Bladder microvascular endothelial cell (primary cell): ENCODE measurements around the gene CHST14. TPM values are rescaled to one million over a fixed set of nuclear protein-coding genes. Genes with fewer than 3 reads are reported as not detected.

Experiments used
- total RNA-seq: library from RNA; depleted of rRNA; stranded (reverse); fragments of >200 nt; gene quantifications from 2 replicates; pipeline ENCODE4 v1.2.3, GENCODE V29; 2014

Gene CHST14, protein sequence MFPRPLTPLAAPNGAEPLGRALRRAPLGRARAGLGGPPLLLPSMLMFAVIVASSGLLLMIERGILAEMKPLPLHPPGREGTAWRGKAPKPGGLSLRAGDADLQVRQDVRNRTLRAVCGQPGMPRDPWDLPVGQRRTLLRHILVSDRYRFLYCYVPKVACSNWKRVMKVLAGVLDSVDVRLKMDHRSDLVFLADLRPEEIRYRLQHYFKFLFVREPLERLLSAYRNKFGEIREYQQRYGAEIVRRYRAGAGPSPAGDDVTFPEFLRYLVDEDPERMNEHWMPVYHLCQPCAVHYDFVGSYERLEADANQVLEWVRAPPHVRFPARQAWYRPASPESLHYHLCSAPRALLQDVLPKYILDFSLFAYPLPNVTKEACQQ
- total RNA-seq, result 6.0 and 12.2 TPM in 2 replicates

DNA sequence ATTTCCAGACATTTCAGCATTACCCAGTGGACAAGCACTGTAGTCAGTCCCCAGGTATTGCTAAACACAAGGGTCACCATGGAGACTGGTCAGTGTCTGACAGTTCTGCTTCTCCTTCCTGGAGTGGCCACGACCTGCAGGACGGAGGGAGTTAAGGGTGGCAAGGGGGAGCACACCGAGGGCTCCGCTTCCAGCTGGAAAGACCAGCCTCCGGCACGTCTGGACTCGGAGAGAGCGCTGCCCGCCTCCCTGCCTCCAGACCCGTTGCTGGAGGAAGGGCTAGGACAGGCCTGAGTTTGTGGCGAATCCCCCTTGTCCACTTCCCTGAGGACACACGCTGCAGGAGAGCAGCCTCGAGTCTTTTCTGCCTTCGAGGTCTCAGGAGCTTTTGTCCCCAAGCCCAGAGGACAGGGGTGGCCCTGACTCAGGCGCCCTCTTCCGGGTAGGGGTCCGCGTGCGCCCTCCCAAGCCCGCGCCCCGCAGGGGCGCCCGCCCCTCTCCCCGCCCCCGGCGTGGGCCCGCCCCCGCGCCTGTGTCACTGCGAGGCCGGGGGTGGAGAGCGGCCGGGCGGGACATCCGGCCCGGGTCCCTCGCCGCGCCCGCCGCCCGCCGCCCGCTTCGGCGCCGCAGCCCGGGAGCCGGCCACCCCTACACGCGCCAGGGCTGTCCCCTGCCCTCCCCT, at the start of gene CHST14:
Gene CHST14, plus strand, starts transcription at position 562 of the 682 bp plus-strand sequence. CDS start 230 bp downstream, outside the sequence.

DNA sequence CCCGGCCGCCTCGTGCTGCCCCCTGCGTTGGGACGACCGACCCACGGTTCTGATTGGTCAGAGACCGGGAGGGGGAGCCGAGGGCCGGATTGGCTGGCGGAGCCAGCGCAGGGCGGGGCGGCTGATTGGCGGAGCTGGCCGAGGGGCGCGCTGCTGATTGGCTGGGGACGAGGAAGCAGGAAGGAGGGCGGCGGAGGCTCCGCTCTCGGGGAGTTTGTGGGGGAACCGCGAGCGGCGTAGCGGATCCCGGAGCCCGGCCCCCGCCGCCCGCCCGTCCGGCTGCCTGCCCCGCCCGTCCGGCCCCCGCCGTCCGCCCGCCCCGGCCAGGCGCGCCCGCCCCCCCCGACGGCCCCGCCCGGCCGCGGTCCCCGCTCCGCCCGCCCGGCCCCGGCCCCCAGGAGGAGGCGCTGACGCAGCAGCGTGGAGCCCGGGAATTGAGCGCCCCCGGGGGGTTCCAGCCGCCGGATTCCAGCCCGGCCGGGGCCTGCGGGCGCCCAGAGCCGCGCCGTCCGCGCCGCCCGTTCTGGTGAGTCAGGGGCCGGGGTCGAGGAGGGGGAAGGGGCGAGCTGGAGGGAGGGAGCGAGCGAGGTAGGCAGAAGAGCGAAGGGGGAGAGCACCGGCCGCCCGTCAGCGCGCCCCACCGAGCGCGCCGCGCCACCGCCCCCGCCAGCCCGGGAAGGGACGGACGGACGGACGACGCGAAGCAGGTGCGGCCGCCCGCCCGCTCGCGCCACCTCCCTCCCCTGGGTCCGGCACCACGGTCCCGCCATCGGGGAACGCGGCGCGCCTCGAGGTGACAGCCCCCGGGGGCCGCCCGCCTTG, 29.8 kb upstream of the CHST14 start, which contains the start of gene BAHD1:
Gene BAHD1, plus strand, starts transcription at position 211 of the 822 bp plus-strand sequence. CDS start 17,512 bp downstream, outside the sequence.

Other genes with a start within 250 kb of the CHST14 start
- gene PAK6, start 231.9 kb upstream of the CHST14 start, total RNA-seq, result not detected in 2 replicates
- gene ANKRD63, start 187.9 kb upstream of the CHST14 start, total RNA-seq, result not detected in 2 replicates
- gene PLCB2, start 163.0 kb upstream of the CHST14 start, total RNA-seq, result 0.13 and 0.16 TPM in 2 replicates
- gene INAFM2, start 147.3 kb upstream of the CHST14 start, total RNA-seq, result 7.6 and 9.9 TPM in 2 replicates
- gene CCDC9B, start 130.0 kb upstream of the CHST14 start, total RNA-seq, result 10.8 and 36.9 TPM in 2 replicates
- not detected in 2 replicates for gene PHGR1, start 120.0 kb upstream of the CHST14 start, total RNA-seq
- gene DISP2, start 112.8 kb upstream of the CHST14 start, total RNA-seq, result under 0.01 and 0.38 TPM in 2 replicates
- gene KNSTRN, start 88.3 kb upstream of the CHST14 start, total RNA-seq, result 29.6 and 41.0 TPM in 2 replicates
- gene IVD, start 65.2 kb upstream of the CHST14 start, total RNA-seq, result 23.2 and 57.6 TPM in 2 replicates
- 6.3 and 12.5 TPM in 2 replicates for gene BAHD1, start 30.0 kb upstream of the CHST14 start, total RNA-seq
- 10.8 and 13.2 TPM in 2 replicates for gene CCDC32, start 94.1 kb downstream of the CHST14 start, total RNA-seq
- 12.0 and 13.8 TPM in 2 replicates for gene RPUSD2, start 98.3 kb downstream of the CHST14 start, total RNA-seq
- 13.5 and 16.5 TPM in 2 replicates for gene KNL1, start 123.3 kb downstream of the CHST14 start, total RNA-seq
- gene RAD51, start 224.2 kb downstream of the CHST14 start, total RNA-seq, result 9.6 and 9.9 TPM in 2 replicates